GM12878 (cell line): Measurements from ENCODE around the gene APCDD1L.

Source experiments
- BRCA1 ChIP-seq: IDR thresholded peaks from 2 replicates; pipeline ENCODE4 v1.6.1; 2011; ENCODE audit warnings: low read depth, low read length, improper control_type of control experiment
- CTCF ChIP-seq, 3 experiments: IDR thresholded peaks in 2 of 3; conservative IDR thresholded peaks in 1 of 3; 2 replicates each; pipeline ENCODE4 v1.5.1; 2011; ENCODE audit warnings: low read depth in 3 of 3, low read length in 3 of 3, mild to moderate bottlenecking in 3 of 3, control low read depth in 2 of 3, moderate library complexity in 2 of 3, inconsistent platforms in 1 of 3, mixed read lengths in 1 of 3; ENCODE audit not compliant: control insufficient read depth in 2 of 3, insufficient read depth in 1 of 3; ENCODE audit errors: extremely low read depth in 1 of 3
- E4F1 ChIP-seq: fragments of 450-650 bp; IDR thresholded peaks from 2 replicates; pipeline ENCODE4 v1.6.1; 2018; ENCODE audit warnings: borderline replicate concordance, mild to moderate bottlenecking; ENCODE audit not compliant: partially characterized antibody

- TF ChIP-seq E4F1 (no peak), CTCF (IDR thresholded peaks at IDR 0.05 in 2 of 3, conservative IDR thresholded peaks at IDR 0.05 in 1 of 3; ENCODE audit: control insufficient read depth in 2 of 3, extremely low read depth in 1 of 3, insufficient read depth in 1 of 3, low read depth in 3 of 3, low read length in 3 of 3) (no peak), BRCA1 (no peak)
Observed at GRCh38 chr20:58483470-58483869, 31.7 kb downstream of the APCDD1L start.
